Activated CD8-positive, alpha-beta memory T cell treated with anti-CD3 and anti-CD28 coated beads for 24 hours (primary cell): Measurements from ENCODE around the gene OMA1.
"Not testable (repeated sequence)": the region's sequence is repeated elsewhere in the genome, so short reads cannot be mapped to it uniquely, and the experiment has no call there.

Source experiments
- DNase-seq: peaks from one replicate; pipeline ENCODE4 v3.0.0-alpha.2; 2020

The OMA1 gene

DNA sequence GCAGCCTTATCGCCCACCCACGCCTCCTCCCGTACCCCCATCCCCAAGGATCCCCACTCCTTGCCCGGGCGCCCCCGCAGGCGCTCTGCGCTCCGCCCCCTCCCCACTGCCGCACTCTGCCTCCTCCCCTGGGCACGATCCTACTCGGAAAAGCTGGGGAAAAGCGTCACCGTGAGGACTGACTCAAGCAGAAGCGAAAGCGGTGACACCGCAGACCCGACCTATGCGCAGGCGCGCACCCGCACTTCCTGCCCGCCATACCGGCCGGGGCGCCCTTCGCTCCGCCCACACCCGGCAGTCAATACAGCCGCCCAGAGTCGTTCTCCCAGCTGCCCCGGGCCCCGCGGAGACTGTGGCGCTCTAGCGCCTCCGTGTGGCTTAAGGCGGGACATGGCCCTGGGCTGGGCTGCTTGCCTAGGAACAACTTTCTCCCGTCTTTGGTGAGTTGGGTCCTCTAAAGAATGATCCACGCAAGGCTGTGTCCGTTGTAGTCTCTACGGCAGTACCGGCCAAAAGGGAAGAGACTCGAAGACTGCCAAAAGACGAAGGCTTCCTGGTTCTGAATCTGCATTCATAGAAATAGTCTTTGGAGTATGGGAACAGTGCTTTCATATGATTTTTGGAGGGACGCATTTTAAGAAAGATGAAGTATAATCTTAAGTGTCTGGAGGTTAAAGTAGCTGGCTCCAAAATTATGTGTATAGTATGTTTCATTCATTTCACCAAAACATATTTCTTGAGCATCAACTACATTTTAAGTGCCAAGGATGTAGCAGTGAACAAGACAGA, at the start of gene OMA1:
Gene OMA1 (minus strand): TSS at position 207 of the 789 bp plus-strand sequence. CDS start 7,432 bp downstream, outside the sequence.
- DNase-seq, result peak; percentile 99

DNA sequence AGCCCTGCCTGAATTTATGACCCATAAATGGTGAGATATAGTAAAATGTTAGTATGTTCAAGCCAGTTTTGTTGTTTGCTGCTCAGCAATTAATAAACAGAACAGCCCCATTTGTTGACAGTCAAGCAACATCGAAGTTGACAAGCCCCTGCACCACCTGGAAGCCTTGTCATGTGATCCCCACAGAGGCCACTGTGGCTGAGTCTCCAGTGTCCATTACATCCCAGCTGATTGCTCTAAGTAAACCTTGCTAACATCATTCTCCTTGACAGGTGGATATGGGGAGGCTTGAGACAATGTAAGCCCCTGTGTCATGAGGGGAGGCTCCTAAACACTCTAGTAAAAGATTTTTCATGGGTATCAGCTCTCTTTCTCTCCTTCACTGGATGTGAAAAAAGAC, 48.0 kb upstream of the OMA1 start:
- DNase-seq, result no peak

GRCh38 chr1:58592522-58593134, 46.1 kb upstream of the OMA1 start:
- no peak for DNase-seq

DNA sequence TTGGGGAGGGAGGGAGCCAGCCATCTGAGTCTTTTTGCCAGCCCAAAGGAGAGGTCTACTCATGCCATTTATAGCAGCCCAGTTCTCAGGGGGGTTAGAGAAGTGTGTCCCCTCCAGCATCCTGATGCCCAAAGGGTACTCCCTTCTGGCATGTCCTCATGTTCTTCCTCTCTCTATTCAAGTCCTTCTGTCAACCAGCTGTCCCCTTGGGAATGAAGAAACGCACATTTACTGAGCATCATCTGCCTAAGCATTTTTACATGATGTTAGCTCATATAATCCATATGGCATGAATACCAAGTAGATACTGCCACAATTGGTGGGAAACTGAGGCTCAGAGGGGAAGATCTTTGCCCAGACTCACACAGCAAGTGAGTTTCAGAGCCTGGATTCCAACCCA, 45.3 kb upstream of the OMA1 start:
- DNase-seq, result no peak

GRCh38 chr1:58590019-58590418, 43.5 kb upstream of the OMA1 start:
- no peak for DNase-seq

GRCh38 chr1:58588396-58588795, 41.9 kb upstream of the OMA1 start:
- no peak for DNase-seq

DNA sequence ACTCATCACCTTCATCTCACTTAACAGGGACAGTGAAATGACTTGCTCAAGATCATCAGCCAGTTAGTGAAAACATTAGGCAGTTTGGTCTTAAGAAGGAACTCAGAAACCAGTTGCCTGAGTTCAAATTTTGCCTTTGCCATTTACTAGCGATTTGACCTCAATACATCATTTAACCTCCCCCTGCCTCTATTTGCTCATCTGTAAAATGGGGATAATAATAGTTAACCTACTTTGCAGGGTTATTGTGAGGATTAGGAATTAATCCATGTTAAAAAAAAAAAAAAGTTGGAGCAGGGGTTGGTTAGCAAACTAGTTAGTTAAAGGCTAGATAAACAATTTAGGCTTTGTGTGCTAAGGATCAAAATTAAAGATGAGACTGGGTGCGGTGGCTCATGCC, 41.1 kb upstream of the OMA1 start:
- no peak for DNase-seq

GRCh38 chr1:58586271-58586670, 39.7 kb upstream of the OMA1 start:
- no peak for DNase-seq

DNA sequence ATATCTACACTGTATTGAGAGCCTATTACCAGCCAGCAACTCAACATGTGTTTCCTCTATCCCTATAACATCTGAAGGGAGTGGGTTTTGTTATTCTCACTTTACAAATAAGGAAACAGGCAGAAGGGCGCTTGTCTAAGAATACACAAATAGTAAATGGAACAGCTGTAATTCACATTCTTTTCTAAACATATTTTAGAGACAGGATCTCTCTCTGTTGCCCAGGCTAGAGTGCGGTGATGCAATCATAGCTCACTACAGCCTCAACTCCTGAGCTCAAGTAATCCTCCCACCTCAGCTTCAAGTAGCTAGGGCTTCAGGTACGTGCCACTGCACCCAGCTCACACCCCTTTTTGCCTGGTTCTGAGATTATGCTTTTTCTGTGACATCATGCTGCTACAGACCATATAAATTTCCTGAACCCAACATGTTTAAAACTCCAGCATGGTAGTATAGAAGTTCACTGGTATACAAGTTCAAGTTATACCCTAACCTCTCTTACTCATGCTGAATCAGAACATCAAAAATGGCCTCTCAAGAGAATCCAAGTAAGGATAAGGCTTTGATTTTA, 39.1 kb upstream of the OMA1 start:
- DNase-seq, result no peak

DNA sequence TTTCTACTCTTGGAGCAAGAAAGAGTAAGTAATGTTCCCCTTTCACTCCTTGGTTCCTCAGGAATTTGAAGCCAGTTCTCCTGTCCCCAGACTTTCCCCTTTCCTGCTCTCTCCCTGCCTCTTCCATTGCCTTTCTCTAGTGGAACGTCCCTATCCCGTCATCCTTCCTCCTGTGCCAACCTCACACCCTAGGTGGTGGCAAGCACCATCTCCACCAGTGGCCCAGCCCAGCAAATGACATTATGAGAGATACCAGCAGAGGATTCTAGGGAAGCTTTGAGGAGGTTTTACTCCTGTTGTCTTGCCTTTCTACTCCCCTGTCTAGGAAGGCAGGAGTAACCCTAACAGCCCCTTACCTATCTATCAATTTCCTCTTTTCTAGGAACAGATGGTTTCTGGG, 38.6 kb upstream of the OMA1 start:
- DNase-seq, result no peak

DNA sequence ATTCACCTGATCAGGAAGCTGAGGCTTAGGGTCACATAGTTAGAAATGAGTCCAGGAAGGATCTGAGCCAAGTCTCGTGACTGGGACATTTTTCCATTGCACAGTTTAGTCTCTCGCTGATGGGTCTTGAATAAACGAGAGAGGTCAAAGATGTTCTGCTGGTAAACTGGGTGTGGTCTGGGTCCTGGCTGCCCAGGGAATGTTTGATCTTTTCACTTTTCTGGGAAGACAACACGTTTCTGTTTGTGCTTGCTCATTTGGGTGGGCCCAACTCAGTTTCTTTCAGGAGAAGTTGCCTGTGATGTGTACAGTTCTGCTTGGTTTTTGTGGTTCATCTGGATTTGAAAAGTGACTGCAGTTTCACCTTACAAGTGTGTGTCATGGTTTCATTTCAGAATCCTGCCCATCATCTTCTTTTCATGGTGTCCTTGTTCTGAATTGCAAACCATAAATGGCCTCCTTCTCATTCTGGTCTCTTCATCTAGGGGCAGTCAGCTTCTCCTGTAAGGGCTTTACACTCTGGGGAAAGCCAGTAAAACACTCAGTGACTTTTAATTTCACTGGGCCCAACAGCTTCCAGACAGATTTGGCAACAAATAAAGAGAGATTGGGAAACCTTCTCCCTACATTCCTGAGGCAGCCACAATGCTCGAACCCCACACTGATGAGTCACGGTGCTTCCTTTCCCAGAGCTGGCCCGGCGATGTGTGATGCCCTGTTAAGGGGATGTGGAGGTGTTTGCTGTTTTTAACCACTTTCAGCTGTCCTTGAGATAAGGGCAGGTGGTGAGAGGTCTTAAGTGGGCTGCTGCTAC, 37.8 kb upstream of the OMA1 start:
- DNase-seq, result no peak

DNA sequence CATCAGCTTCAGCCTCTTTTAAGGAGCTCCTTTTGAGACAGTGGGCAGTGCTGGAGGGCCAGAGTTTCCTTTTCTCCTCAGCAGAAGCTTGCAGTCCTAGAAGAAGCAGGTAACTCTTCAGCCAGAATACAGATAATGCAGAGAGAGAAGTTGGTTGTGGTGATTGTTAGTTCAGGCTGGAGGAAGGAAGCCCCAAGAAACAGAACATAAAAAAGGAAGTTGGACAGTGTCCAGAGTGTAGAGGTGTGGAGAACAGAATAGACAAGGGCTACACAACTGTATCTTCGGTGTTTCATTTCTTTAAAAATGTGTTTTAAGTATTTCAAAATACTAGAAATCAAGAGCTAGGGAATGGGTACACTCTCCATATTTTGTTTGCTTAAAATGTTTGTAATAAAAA, 37.0 kb upstream of the OMA1 start:
- DNase-seq, result no peak

DNA sequence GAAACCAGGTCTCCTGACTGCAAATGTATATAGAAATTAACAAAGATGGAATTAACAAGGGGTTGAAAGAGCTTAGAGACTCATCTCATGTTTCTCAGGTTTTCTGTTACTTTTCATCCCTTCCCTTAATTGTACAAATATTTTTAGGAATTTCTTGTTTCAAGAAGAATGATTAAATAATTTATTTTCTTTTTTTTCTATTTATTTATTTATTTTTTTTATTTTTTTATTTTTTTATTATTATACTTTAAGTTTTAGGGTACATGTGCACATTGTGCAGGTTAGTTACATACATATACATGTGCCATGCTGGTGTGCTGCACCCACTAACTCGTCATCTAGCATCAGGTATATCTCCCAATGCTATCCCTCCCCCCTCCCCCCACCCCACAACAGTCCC, 35.6 kb upstream of the OMA1 start:
- not testable (repeated sequence) for DNase-seq

DNA sequence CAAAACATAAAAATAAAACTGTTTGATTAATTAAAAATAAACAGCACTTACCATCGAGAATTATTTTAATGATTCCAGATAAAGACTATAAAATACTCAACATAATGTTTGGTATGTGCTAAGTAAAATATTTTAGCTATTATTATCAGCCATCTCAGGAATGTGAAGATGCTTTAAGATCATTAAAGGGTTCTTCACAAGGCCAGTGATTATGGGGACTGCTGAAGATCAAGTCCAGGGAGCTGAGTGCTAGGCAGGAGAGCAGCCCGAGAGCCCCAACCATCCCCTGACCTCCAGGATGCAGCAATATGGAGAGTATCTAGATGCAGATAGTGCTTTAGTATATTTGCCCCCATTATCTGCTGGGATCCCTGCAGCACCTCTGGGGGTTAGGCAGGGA, 35.1 kb upstream of the OMA1 start:
- no peak for DNase-seq

DNA sequence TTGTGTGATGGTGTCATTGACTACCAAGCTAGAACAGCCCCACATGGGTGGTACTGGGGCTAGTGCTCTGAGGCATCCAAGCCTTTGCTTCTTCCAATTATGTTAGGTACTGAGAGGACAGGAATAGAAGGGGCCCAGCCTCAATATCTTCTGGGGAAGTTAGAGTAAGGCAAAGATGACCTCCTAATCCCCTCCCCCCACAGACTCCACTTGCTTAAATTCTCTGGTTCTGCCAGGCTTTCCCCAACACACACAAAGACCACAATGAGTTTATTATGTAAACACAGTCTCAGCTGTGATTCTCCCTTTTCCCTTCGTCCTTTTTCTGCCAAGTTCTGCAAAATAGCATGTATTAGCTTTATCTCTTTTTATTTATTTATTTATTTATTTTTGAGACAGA, 33.7 kb upstream of the OMA1 start:
- no peak for DNase-seq

GRCh38 chr1:58577654-58578030, 31.1 kb upstream of the OMA1 start:
- no peak for DNase-seq

GRCh38 chr1:58576727-58577653, 30.5 kb upstream of the OMA1 start, which contains the start of gene TACSTD2:
TACSTD2 (minus strand) TSS chr1:58577252; CDS start chr1:58577156, 96 bp downstream.
- no peak for DNase-seq

- peak; percentile 62 for DNase-seq
Measured at GRCh38 chr1:58576325-58576726, 29.8 kb upstream of the OMA1 start.

DNA sequence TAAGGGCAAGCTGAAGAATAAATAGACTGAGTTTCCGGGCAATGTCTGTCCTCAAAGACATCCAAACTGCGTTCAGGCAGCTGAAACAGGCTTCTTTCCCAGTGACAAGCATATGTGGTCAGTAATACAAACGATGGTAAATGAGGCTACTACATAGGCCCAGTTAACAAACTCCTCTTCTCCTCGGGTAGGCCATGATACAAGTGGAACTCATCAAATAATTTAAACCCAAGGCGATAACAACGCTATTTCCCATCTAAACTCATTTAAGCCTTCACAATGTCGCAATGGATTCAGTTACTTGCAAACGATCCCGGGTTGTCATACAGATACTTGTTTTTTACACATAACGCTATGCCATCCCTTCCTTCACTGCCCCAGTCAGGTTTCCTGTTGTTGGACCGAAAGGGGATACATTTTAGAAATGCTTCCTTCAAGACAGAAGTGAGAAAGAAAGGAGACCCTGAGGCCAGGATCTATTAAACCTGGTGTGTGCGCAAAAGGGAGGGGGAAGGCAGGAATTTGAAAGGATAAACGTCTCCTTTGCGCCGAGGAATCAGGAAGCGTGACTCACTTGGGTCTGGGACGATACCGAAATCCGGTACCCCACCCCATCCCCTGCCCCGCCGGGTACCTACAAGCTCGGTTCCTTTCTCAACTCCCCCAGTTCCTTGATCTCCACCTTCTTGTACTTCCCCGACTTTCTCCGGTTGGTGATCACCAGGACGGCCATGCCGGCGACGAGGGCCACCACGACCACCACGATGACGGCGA, 29.2 kb upstream of the OMA1 start:
- no peak for DNase-seq

DNA sequence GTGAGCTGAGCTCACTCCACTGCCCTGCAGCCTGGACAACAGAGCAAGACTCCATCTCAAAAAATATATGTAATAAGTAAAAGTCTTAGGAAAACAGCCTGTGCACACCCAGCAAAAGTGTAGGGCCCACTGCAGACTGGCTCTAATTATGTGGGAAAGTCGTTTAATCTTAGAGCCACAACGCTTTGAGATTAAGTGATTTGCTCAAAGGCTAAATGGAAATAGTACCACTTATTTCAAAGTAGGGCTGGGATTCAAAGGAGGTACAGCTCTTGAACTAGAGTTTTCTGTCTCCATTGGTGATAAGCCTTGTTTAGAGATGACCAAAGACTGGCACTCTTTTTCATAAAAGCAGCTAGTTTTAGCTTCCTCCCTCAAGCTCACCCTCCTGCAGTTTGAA, 28.3 kb upstream of the OMA1 start:
- no peak for DNase-seq
